Hepatocyte (in vitro differentiated cells): ENCODE data around the gene PIP5K1C. TPM values are rescaled to one million over a fixed set of nuclear protein-coding genes. Genes with fewer than 3 reads are reported as not detected.

Source experiments
- DNase-seq: peaks from one replicate; pipeline ENCODE4 v3.0.0-alpha.2; 2016; ENCODE audit warnings: low spot score
- H2AFZ ChIP-seq: fragments of 200-600 bp; sonication (generic); 2 replicates; pipeline ENCODE4 v1.6.0; 2016; ENCODE audit warnings: antibody characterized with exemption, mild to moderate bottlenecking
- H3K27ac ChIP-seq: fragments of 200-600 bp; sonication (generic); 2 replicates; pipeline ENCODE4 v1.5.1; 2016; ENCODE audit warnings: mild to moderate bottlenecking
- H3K27me3 ChIP-seq: fragments of 200-600 bp; sonication (generic); 2 replicates; pipeline ENCODE4 v1.6.1; 2016
- H3K36me3 ChIP-seq: fragments of 200-600 bp; sonication (generic); replicated peaks from 2 replicates; pipeline ENCODE4 v1.5.1; 2016; ENCODE audit warnings: low read depth; ENCODE audit not compliant: insufficient read depth
- H3K4me1 ChIP-seq: fragments of 200-600 bp; sonication (generic); 2 replicates; pipeline ENCODE4 v1.5.1; 2016; ENCODE audit warnings: mild to moderate bottlenecking, moderate library complexity; ENCODE audit not compliant: insufficient read depth
- H3K4me2 ChIP-seq: fragments of 200-600 bp; sonication (generic); 2 replicates; pipeline ENCODE4 v1.6.0; 2016
- H3K4me3 ChIP-seq: fragments of 200-600 bp; sonication (generic); 2 replicates; pipeline ENCODE4 v1.5.1; 2016; ENCODE audit warnings: mild to moderate bottlenecking
- H3K79me2 ChIP-seq: fragments of 200-600 bp; sonication (generic); 2 replicates; pipeline ENCODE4 v1.6.0; 2017; ENCODE audit warnings: mild to moderate bottlenecking
- H3K9me2 ChIP-seq: fragments of 200-600 bp; sonication (generic); replicated peaks from 2 replicates; pipeline ENCODE4 v1.6.0; 2017; ENCODE audit warnings: mild to moderate bottlenecking; ENCODE audit not compliant: insufficient read depth
- H3K9me3 ChIP-seq: fragments of 200-600 bp; sonication (generic); 2 replicates; pipeline ENCODE4 v1.5.1; 2016; ENCODE audit warnings: low read depth, mild to moderate bottlenecking
- H4K20me1 ChIP-seq: fragments of 200-600 bp; sonication (generic); 2 replicates; pipeline ENCODE4 v1.6.0; 2016; ENCODE audit warnings: mild to moderate bottlenecking; ENCODE audit not compliant: insufficient read depth, poor library complexity, severe bottlenecking
- CTCF ChIP-seq: fragments of 200-600 bp; sonication (generic); IDR thresholded peaks from 2 replicates; pipeline ENCODE4 v1.5.1; 2016; ENCODE audit warnings: antibody characterized with exemption, mild to moderate bottlenecking; ENCODE audit not compliant: poor library complexity
- EZH2 ChIP-seq: fragments of 200-600 bp; sonication (generic); IDR thresholded peaks from 2 replicates; pipeline ENCODE4 v1.6.1; 2016; ENCODE audit warnings: antibody characterized with exemption, mild to moderate bottlenecking, borderline replicate concordance
- EZH2phosphoT487 ChIP-seq: fragments of 200-600 bp; sonication (generic); IDR thresholded peaks from one replicate; pipeline ENCODE4 v1.6.1; 2018; ENCODE audit warnings: antibody characterized with exemption, mild to moderate bottlenecking, low read depth, moderate library complexity; ENCODE audit not compliant: unreplicated experiment, severe bottlenecking
- WGBS: methylation state at CpG from one replicate; pipeline ENCODE4 v1.1.6; 2016; ENCODE audit warnings: low lambda C conversion rate; ENCODE audit errors: missing lambda C conversion rate; 5-methylcytosine and 5-hydroxymethylcytosine counted together
- polyA plus RNA-seq: library from polyadenylated mRNA; unstranded; fragments of >200 nt; fragmentation: Nextera tagmentation; extraction: Ambion mirVana; gene quantifications from 2 replicates; pipeline ENCODE4 v1.2.1, GENCODE V29; 2016
- total RNA-seq: library from RNA; depleted of rRNA; stranded (reverse); fragments of >200 nt; gene quantifications from 2 replicates; pipeline ENCODE4 v1.2.3, GENCODE V29; 2014

PIP5K1C gene
- total and polyA plus RNA-seq, 2 experiments from 2014 or later, result 20.7 to 37.1 TPM

GRCh38 chr19:3719868-3720267 lies 19.6 kb upstream of the PIP5K1C start:
- TF ChIP-seq EZH2 (no peak), EZH2phosphoT487 (no peak), CTCF (no peak)
- peaks cover 29% of the 10 kb centered on the region for H3K79me2 ChIP-seq
- WGBS, result 91% methylated on average over 4 of the region's 4 CpGs

GRCh38 chr19:3716147-3716668 lies 15.9 kb upstream of the PIP5K1C start:
- Histone ChIP-seq H3K36me3 (no peaks in the 10 kb centered on the region), H2AFZ (no peak overlapping the region), H3K4me2 (no peak overlapping the region), H3K9me3 (no peaks in the 10 kb centered on the region), H3K27ac (no peak overlapping the region), H3K9me2 (no peaks in the 10 kb centered on the region), H3K4me3 (no peak overlapping the region), H4K20me1 (no peaks in the 10 kb centered on the region), H3K79me2 (peaks cover 11% of the 10 kb centered on the region), H3K27me3 (no peaks in the 10 kb centered on the region), H3K4me1 (peaks cover 6% of the 10 kb centered on the region)
- TF ChIP-seq EZH2phosphoT487 (no peak), EZH2 (no peak), CTCF (no peak)
- DNase-seq, result no peak
- 88% methylated on average over 16 of the region's 16 CpGs for WGBS

More at GRCh38 chr19:3719868-3720267, 19.6 kb upstream of the PIP5K1C start:
- Histone ChIP-seq H3K27ac (peak overlapping the region; percentile 85), H4K20me1 (peaks cover 13% of the 10 kb centered on the region), H3K4me1 (peaks cover 9% of the 10 kb centered on the region), H3K4me3 (no peak overlapping the region), H3K36me3 (no peaks in the 10 kb centered on the region), H3K9me2 (no peaks in the 10 kb centered on the region), H3K27me3 (no peaks in the 10 kb centered on the region), H2AFZ (no peak overlapping the region), H3K4me2 (peak overlapping the region; percentile 67), H3K9me3 (no peaks in the 10 kb centered on the region)
- DNase-seq, result no peak

- H3K9me3 ChIP-seq, result no peaks in the 10 kb centered on the region
- no peaks in the 10 kb centered on the region for H4K20me1 ChIP-seq
- TF ChIP-seq CTCF, result no peak
- no peak for TF ChIP-seq EZH2
- TF ChIP-seq EZH2phosphoT487, result no peak
- DNase-seq, result no peak
- peak overlapping the region; percentile 56 for H3K4me2 ChIP-seq
- H3K9me2 ChIP-seq, result no peaks in the 10 kb centered on the region
- no peak overlapping the region for H3K4me3 ChIP-seq
- WGBS, result 59% methylated on average over 23 of the region's 23 CpGs
- H2AFZ ChIP-seq, result no peak overlapping the region
- peaks cover 6% of the 10 kb centered on the region for H3K4me1 ChIP-seq
- peaks cover 17% of the 10 kb centered on the region for H3K79me2 ChIP-seq
- H3K36me3 ChIP-seq, result no peaks in the 10 kb centered on the region
- H3K27me3 ChIP-seq, result no peaks in the 10 kb centered on the region
- H3K27ac ChIP-seq, result peak overlapping the region; percentile 85
These were observed 12.7 kb upstream of the PIP5K1C start for GRCh38 chr19:3712663-3713611.
